BLaER1 (cell line): ENCODE measurements around the gene TMEM127.
A peak's percentile ranks its signal among the peaks of the same experiment; 100 is the strongest.
"Not testable (repeated sequence)": the region's sequence is repeated elsewhere in the genome, so short reads cannot be mapped to it uniquely, and the experiment has no call there.

Source experiments
- H3K27ac ChIP-seq: shearing (Covaris generic); formaldehyde crosslinking; 2 replicates; pipeline ENCODE4 v1.8.1; 2022
- H3K27me3 ChIP-seq: shearing (Covaris generic); formaldehyde crosslinking; 2 replicates; pipeline ENCODE4 v1.8.1; 2022
- H3K36me3 ChIP-seq: shearing (Covaris generic); formaldehyde crosslinking; 2 replicates; pipeline ENCODE4 v1.8.1; 2022
- H3K4me1 ChIP-seq: shearing (Covaris generic); formaldehyde crosslinking; 2 replicates; pipeline ENCODE4 v1.8.1; 2022
- H3K4me2 ChIP-seq: shearing (Covaris generic); formaldehyde crosslinking; 2 replicates; pipeline ENCODE4 v1.8.1; 2022
- H3K4me3 ChIP-seq: shearing (Covaris generic); formaldehyde crosslinking; 2 replicates; pipeline ENCODE4 v1.8.1; 2022
- H3K9ac ChIP-seq: shearing (Covaris generic); formaldehyde crosslinking; 2 replicates; pipeline ENCODE4 v1.8.1; 2022
- H3K9me3 ChIP-seq: shearing (Covaris generic); formaldehyde crosslinking; 2 replicates; pipeline ENCODE4 v1.8.1; 2022
- H4K20me1 ChIP-seq: shearing (Covaris generic); formaldehyde crosslinking; 2 replicates; pipeline ENCODE4 v1.8.1; 2022
- Cebpa-rat ChIP-seq: shearing (Covaris generic); IDR thresholded peaks from 2 replicates; pipeline ENCODE4 v1.8.1; 2022

TMEM127 gene

GRCh38 chr2:96225016-96225533, 40.7 kb downstream of the TMEM127 start:
- no peak overlapping the region; the same call in 1 of the 2 replicates for H3K4me3 ChIP-seq

GRCh38 chr2:96221106-96221505, 44.7 kb downstream of the TMEM127 start:
- not testable (repeated sequence) for H3K27me3 ChIP-seq, H3K27ac ChIP-seq, H3K36me3 ChIP-seq, H4K20me1 ChIP-seq, H3K4me3 ChIP-seq, H3K9ac ChIP-seq, H3K4me2 ChIP-seq, H3K9me3 ChIP-seq
- peaks cover 19% of the 10 kb centered on the region for H3K4me1 ChIP-seq

More at GRCh38 chr2:96225016-96225533, 40.7 kb downstream of the TMEM127 start:
- peaks cover 8% of the 10 kb centered on the region; the same call in 1 of the 2 replicates for H3K36me3 ChIP-seq
- peak overlapping the region; percentile 93 for H3K27ac ChIP-seq
- H3K9ac ChIP-seq: peak overlapping the region; percentile 67
- H3K4me1 ChIP-seq: peaks cover 20% of the 10 kb centered on the region
- no peaks in the 10 kb centered on the region for H4K20me1 ChIP-seq
- no peak for TF ChIP-seq Cebpa-rat
- peak overlapping the region; percentile 79 for H3K4me2 ChIP-seq
- H3K27me3 ChIP-seq: no peaks in the 10 kb centered on the region
- H3K9me3 ChIP-seq: no peaks in the 10 kb centered on the region

GRCh38 chr2:96219959-96220358, 45.8 kb downstream of the TMEM127 start:
- not testable (repeated sequence) for H4K20me1 ChIP-seq, H3K27ac ChIP-seq, H3K9me3 ChIP-seq, H3K36me3 ChIP-seq, H3K4me3 ChIP-seq, H3K4me1 ChIP-seq, H3K9ac ChIP-seq, H3K4me2 ChIP-seq, H3K27me3 ChIP-seq

GRCh38 chr2:96218508-96219131, 47.2 kb downstream of the TMEM127 start:
- Histone ChIP-seq H3K9ac (no peak overlapping the region), H3K4me1 (no peaks in the 10 kb centered on the region), H3K36me3 (no peaks in the 10 kb centered on the region; the same call in none of the 2 replicates), H3K27ac (no peak overlapping the region), H4K20me1 (no peaks in the 10 kb centered on the region), H3K9me3 (no peaks in the 10 kb centered on the region), H3K4me2 (no peak overlapping the region), H3K4me3 (no peak overlapping the region), H3K27me3 (no peaks in the 10 kb centered on the region)
- TF ChIP-seq Cebpa-rat: no peak

GRCh38 chr2:96214554-96214953, 51.2 kb downstream of the TMEM127 start:
- Histone ChIP-seq H3K27me3 (no peaks in the 10 kb centered on the region), H3K36me3 (peaks cover 3% of the 10 kb centered on the region; the same call in 1 of the 2 replicates), H3K9me3 (no peaks in the 10 kb centered on the region), H3K27ac (no peak overlapping the region), H4K20me1 (no peaks in the 10 kb centered on the region), H3K9ac (no peak overlapping the region), H3K4me3 (no peak overlapping the region), H3K4me1 (peaks cover 19% of the 10 kb centered on the region), H3K4me2 (no peak overlapping the region)
- TF ChIP-seq Cebpa-rat: no peak

GRCh38 chr2:96213379-96213778, 52.4 kb downstream of the TMEM127 start:
- Histone ChIP-seq H3K9ac (no peak overlapping the region), H3K4me3 (no peak overlapping the region), H3K36me3 (peaks cover 3% of the 10 kb centered on the region; the same call in 1 of the 2 replicates), H4K20me1 (no peaks in the 10 kb centered on the region), H3K27me3 (no peaks in the 10 kb centered on the region), H3K4me2 (no peak overlapping the region), H3K27ac (no peak overlapping the region), H3K9me3 (no peaks in the 10 kb centered on the region), H3K4me1 (peaks cover 23% of the 10 kb centered on the region)
- TF ChIP-seq Cebpa-rat: no peak

GRCh38 chr2:96212339-96212738, 53.5 kb downstream of the TMEM127 start:
- TF ChIP-seq Cebpa-rat: no peak
- no peak overlapping the region for H3K27ac ChIP-seq

GRCh38 chr2:96209729-96210085, 56.1 kb downstream of the TMEM127 start:
- Histone ChIP-seq H3K36me3 (peaks cover 7% of the 10 kb centered on the region; the same call in 1 of the 2 replicates), H3K4me3 (peak overlapping the region; percentile 93), H3K4me2 (peak overlapping the region; percentile 89), H3K27ac (peak overlapping the region; percentile 97; the same call in 1 of the 2 replicates), H4K20me1 (peaks cover 34% of the 10 kb centered on the region), H3K27me3 (no peaks in the 10 kb centered on the region), H3K9ac (peak overlapping the region; percentile 97), H3K9me3 (no peaks in the 10 kb centered on the region), H3K4me1 (peaks cover 52% of the 10 kb centered on the region)
- TF ChIP-seq Cebpa-rat: no peak

More at GRCh38 chr2:96212339-96212738, 53.5 kb downstream of the TMEM127 start:
- Histone ChIP-seq H3K27me3 (no peaks in the 10 kb centered on the region), H3K4me1 (peaks cover 26% of the 10 kb centered on the region), H3K4me2 (no peak overlapping the region), H4K20me1 (peaks cover 8% of the 10 kb centered on the region), H3K4me3 (no peak overlapping the region), H3K9ac (no peak overlapping the region), H3K9me3 (no peaks in the 10 kb centered on the region), H3K36me3 (peaks cover 3% of the 10 kb centered on the region; the same call in 1 of the 2 replicates)

GRCh38 chr2:96209011-96209728, 56.6 kb downstream of the TMEM127 start:
- H3K36me3 ChIP-seq: peaks cover 9% of the 10 kb centered on the region
- H3K9me3 ChIP-seq: no peaks in the 10 kb centered on the region
- peak overlapping the region; percentile 97 for H3K9ac ChIP-seq
- H3K4me1 ChIP-seq: peaks cover 57% of the 10 kb centered on the region
- no peaks in the 10 kb centered on the region for H3K27me3 ChIP-seq
- peak overlapping the region; percentile 93 for H3K4me3 ChIP-seq
- H3K4me2 ChIP-seq: peak overlapping the region; percentile 89
- H4K20me1 ChIP-seq: peaks cover 39% of the 10 kb centered on the region
- no peak for TF ChIP-seq Cebpa-rat
- H3K27ac ChIP-seq: peak overlapping the region; percentile 97
